Pancreas (tissue), 10 donors: ENCODE measurements around the gene NAV3. TPM values are rescaled to one million over a fixed set of nuclear protein-coding genes. Genes with fewer than 3 reads are reported as not detected.

Source experiments
- ATAC-seq, 4 donors: fragments of 200-7000 bp; cut with Tn5 transposase; one replicate each; pipeline versions ENCODE4 v1.8.0 to v1.9.1; 2020; ENCODE audit warnings: mild to moderate bottlenecking in 4 of 4, moderate library complexity in 4 of 4
- DNase-seq, 6 donors: peaks; one replicate each; pipeline ENCODE4 v3.0.0-alpha.2; 2020
- FAIRE-seq: peaks from 2 replicates; lab custom pipeline; 2012; peaks lifted over from hg19 to GRCh38; lab: Jason Lieb, UNC
- H3K27ac ChIP-seq, 4 donors: fragments of 200-600 bp; sonication (generic); 1 replicate in 3 of 4; 2 replicates in 1 of 4; pipeline versions ENCODE4 v1.5.0 to v1.8.0; 2020
- H3K27me3 ChIP-seq, 4 donors: fragments of 200-600 bp; one replicate each; pipeline ENCODE4 v1.8.0; 2021
- H3K36me3 ChIP-seq, 3 donors: fragments of 200-600 bp; sonication (generic) in 1 of 3; one replicate each; pipeline versions ENCODE4 v1.5.0 to v1.8.0; 2020 to 2021
- H3K4me1 ChIP-seq, 3 donors: fragments of 200-600 bp; one replicate each; pipeline ENCODE4 v1.8.0; 2021
- H3K4me3 ChIP-seq, 4 donors: fragments of 200-600 bp; sonication (generic) in 2 of 4; one replicate each; pipeline versions ENCODE4 v1.5.0 to v1.8.0; 2020 to 2021
- H3K9me3 ChIP-seq, 4 donors: fragments of 200-600 bp; one replicate each; pipeline ENCODE4 v1.8.0; 2021
- CTCF ChIP-seq, 4 donors: fragments of 200-600 bp; sonication (generic) in 3 of 4; IDR thresholded peaks; one replicate each; pipeline versions ENCODE4 v1.5.0 to v1.8.0; 2021; ENCODE audit warnings: antibody characterized with exemption in 4 of 4
- WGBS, 2 donors: extraction: QIAGEN DNeasy Blood & Tissue Kit; methylation state at CpG; one replicate each; pipeline ENCODE4 v1.1.7; 2013; 5-methylcytosine and 5-hydroxymethylcytosine counted together
- intact Hi-C, 3 donors: fragments of 100-400 bp; cut with DNase I; formaldehyde crosslinking; loops; one replicate each; pipeline versions ENCODE4 v1.11.1 to v1.14.2; 2022
- polyA plus RNA-seq, 2 donors: library from polyadenylated mRNA; stranded (reverse); fragments of 200-250 nt; gene quantifications; one replicate each; pipeline ENCODE4 v1.2.3, GENCODE V29; 2013
- total RNA-seq, 6 donors: library from RNA; stranded (reverse); fragmentation: NEBNext Ultra II Directional in 4 of 6; extraction: Animal tissue kit (Norgen Biotek cat#: 25700) in 4 of 6; gene quantifications; one replicate each; pipeline versions ENCODE4 v1.2.1 to v1.2.4, GENCODE V29; 2021 to 2023
- donor health status: healthy with polysubstance abuse.
- donor health status: DM: no; HTN: no; CAD: no; lungs with moderate emphysema.
- donor health status: DM: no; HTN: no; CAD: no.
- donor health status: control.
- donor health status: control.
- donor health status: Bipolar disorder and iron deficiency.
- donor health status: DM: yes; HTN: yes; CAD: no.
- donor health status: DM: no; HTN: no; CAD: no.
- donor health status: DM: no; HTN: no; CAD: no.
- donor health status: DM: yes; HTN: yes; CAD: no.

The NAV3 gene
- total and polyA plus RNA-seq, 8 donors: 0.46 to 3.7 (median 0.68) TPM

GRCh38 chr12:77847680-77848431, 17.2 kb downstream of the NAV3 start:
- WGBS, 2 donors: 14 to 20% methylated on average over 3 of the region's 3 CpGs
- Histone ChIP-seq H3K27ac (no peak overlapping the region), H3K9me3 (no peaks in the 10 kb centered on the region)

GRCh38 chr12:77850129-77850528, 19.4 kb downstream of the NAV3 start:
- Histone ChIP-seq H3K4me1 (peaks cover 0 to 4% (median 0%) of the 10 kb centered on the region in 3 donors), H3K36me3 (no peaks in the 10 kb centered on the region), H3K27me3 (no peaks in the 10 kb centered on the region), H3K27ac (no peak overlapping the region), H3K4me3 (no peak overlapping the region), H3K9me3 (no peaks in the 10 kb centered on the region)
- intact Hi-C loops: no loop called here
- DNase-seq (no peak), FAIRE-seq (no peak), ATAC-seq (no peak)
- WGBS, 2 donors: 73 to 83% methylated on average over 2 of the region's 2 CpGs
- no peak for TF ChIP-seq CTCF (IDR thresholded peaks at IDR 0.05)

More at GRCh38 chr12:77847680-77848431, 17.2 kb downstream of the NAV3 start:
- Histone ChIP-seq H3K4me1 (peaks cover 0 to 4% (median 0%) of the 10 kb centered on the region in 3 donors), H3K36me3 (no peaks in the 10 kb centered on the region), H3K4me3 (no peak overlapping the region), H3K27me3 (no peaks in the 10 kb centered on the region)
- DNase-seq (no peak), FAIRE-seq (no peak), ATAC-seq (peak in 2 of 4 donors; percentile 51 to 65)
- intact Hi-C loops: no loop called here
- TF ChIP-seq CTCF (IDR thresholded peaks at IDR 0.05): no peak

DNA sequence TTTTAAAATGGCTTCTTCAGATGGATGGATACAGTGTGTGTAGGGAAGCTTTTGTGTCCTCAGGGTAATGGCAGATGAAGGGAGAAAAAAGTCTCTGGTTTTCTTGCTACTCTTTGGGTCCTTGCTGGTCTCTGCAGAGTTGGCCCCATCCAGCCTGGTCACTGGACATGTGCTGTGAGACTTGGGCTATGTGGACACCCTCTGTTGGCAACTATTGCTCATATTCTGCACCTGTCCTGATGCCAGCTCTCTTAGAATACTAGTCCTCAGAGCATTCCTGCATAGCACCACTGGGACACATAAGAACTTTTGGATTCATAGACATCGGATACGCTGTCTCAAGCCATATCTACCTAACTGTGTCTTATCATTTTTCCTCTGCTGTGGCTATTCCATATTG, 20.0 kb downstream of the NAV3 start:
- intact Hi-C loops: no loop called here
- FAIRE-seq (no peak), DNase-seq (no peak), ATAC-seq (no peak)
- no peaks in the 10 kb centered on the region for H3K27me3 ChIP-seq
- no peak for TF ChIP-seq CTCF (IDR thresholded peaks at IDR 0.05)
- peaks cover 0 to 4% (median 0%) of the 10 kb centered on the region in 3 donors for H3K4me1 ChIP-seq
- H3K9me3 ChIP-seq: no peaks in the 10 kb centered on the region
- H3K4me3 ChIP-seq: no peak overlapping the region
- H3K36me3 ChIP-seq: no peaks in the 10 kb centered on the region
- WGBS, 2 donors: 92 to 98% methylated on average over 2 of the region's 2 CpGs
- H3K27ac ChIP-seq: no peak overlapping the region

- H3K27ac ChIP-seq: no peak overlapping the region
- no peaks in the 10 kb centered on the region for H3K4me1 ChIP-seq
- ATAC-seq (no peak), FAIRE-seq (no peak), DNase-seq (no peak)
- H3K27me3 ChIP-seq: no peaks in the 10 kb centered on the region
- no peaks in the 10 kb centered on the region for H3K9me3 ChIP-seq
- no peak overlapping the region for H3K4me3 ChIP-seq
- TF ChIP-seq CTCF (IDR thresholded peaks at IDR 0.05): no peak
- H3K36me3 ChIP-seq: no peaks in the 10 kb centered on the region
- intact Hi-C loops: no loop called here
- WGBS, 2 donors: 80% methylated on average over 5 of the region's 5 CpGs
Measured at GRCh38 chr12:77855548-77855947, 24.9 kb downstream of the NAV3 start.

DNA sequence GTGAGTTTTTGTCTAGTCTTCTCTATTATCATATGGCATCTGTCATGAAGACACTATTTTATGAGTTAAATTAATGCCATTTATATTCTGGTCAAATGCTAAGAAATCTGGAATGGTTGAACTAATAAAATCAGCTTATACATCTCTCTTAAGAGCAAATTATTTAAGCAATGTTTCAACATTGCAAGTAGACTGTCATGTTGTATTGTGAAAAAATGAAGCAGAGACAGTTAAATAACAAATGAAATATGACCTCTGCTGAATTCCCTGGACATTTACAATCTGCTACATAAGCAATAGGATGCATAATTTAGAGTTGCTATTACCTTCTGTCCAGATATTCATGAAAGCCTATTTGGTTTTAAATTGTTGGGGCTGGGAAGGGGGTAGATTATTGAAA, 30.6 kb downstream of the NAV3 start:
- H3K27ac ChIP-seq: no peak overlapping the region
- no peak for FAIRE-seq
- ATAC-seq: no peak

More for the DNA sequence above, 30.6 kb downstream of the NAV3 start:
- H3K9me3 ChIP-seq: no peaks in the 10 kb centered on the region
- H3K4me1 ChIP-seq: no peaks in the 10 kb centered on the region
- intact Hi-C loops: no loop called here
- no peaks in the 10 kb centered on the region for H3K36me3 ChIP-seq
- H3K4me3 ChIP-seq: no peak overlapping the region
- DNase-seq: no peak
- no peaks in the 10 kb centered on the region for H3K27me3 ChIP-seq
- no peak for TF ChIP-seq CTCF (IDR thresholded peaks at IDR 0.05)
